H1 (cell line): ENCODE data around the gene CIAO3. TPM values are rescaled to one million over a fixed set of nuclear protein-coding genes. Genes with fewer than 3 reads are reported as not detected.

Source experiments
- CTCF ChIA-PET: fragments of 300-600 bp; sonication (Branson Sonifier 250); formaldehyde crosslinking; loops from one replicate; lab custom pipeline; 2021; ENCODE audit not compliant: partially characterized antibody; lab: Charles Lee
- POLR2A ChIA-PET: fragments of 300-600 bp; sonication (Branson Sonifier 250); formaldehyde crosslinking; loops from one replicate; lab custom pipeline; 2021; ENCODE audit warnings: inconsistent platforms; ENCODE audit not compliant: partially characterized antibody; lab: Charles Lee
- DNase-seq, 2 experiments: peaks; one replicate each; pipeline versions ENCODE4 v3.0.0 to v3.0.0-alpha.2; 2010 to 2022; ENCODE audit warnings: low spot score in 2 of 2, low read depth in 1 of 2, mixed read lengths in 1 of 2
- FAIRE-seq: peaks from 2 replicates; lab custom pipeline; 2011; peaks lifted over from hg19 to GRCh38; lab: Jason Lieb, UNC
- H2AFZ ChIP-seq: 2 replicates; pipeline ENCODE4 v1.8.1; 2012; ENCODE audit warnings: low read length, inconsistent platforms
- H2AK5ac ChIP-seq: 2 replicates; pipeline ENCODE4 v1.6.1; 2013; ENCODE audit warnings: low read depth, low read length
- H2BK120ac ChIP-seq: replicated peaks from 2 replicates; pipeline ENCODE3; 2013; ENCODE audit warnings: low read depth, low read length, inconsistent platforms
- H2BK12ac ChIP-seq: 2 replicates; pipeline ENCODE4 v1.6.1; 2013; ENCODE audit warnings: low read depth, low read length
- H2BK15ac ChIP-seq: 2 replicates; pipeline ENCODE4 v1.6.1; 2013; ENCODE audit warnings: low read length
- H2BK20ac ChIP-seq: 2 replicates; pipeline ENCODE4 v1.6.1; 2013; ENCODE audit warnings: low read length
- H2BK5ac ChIP-seq: 2 replicates; pipeline ENCODE4 v1.6.1; 2013; ENCODE audit warnings: low read depth, low read length
- H3K14ac ChIP-seq: 2 replicates; pipeline ENCODE4 v1.6.1; 2013; ENCODE audit warnings: inconsistent platforms; ENCODE audit not compliant: insufficient read length
- H3K18ac ChIP-seq: 2 replicates; pipeline ENCODE4 v1.6.1; 2013; ENCODE audit warnings: low read length; ENCODE audit errors: extremely low read depth
- H3K23ac ChIP-seq: 2 replicates; pipeline ENCODE4 v1.6.1; 2013; ENCODE audit warnings: inconsistent platforms; ENCODE audit not compliant: insufficient read length
- H3K23me2 ChIP-seq: 2 replicates; pipeline ENCODE4 v1.6.1; 2013; ENCODE audit warnings: low read depth, low read length
- H3K27ac ChIP-seq: 2 replicates; pipeline ENCODE4 v1.6.1; 2011; ENCODE audit warnings: low read depth, low read length, inconsistent platforms
- H3K27me3 ChIP-seq, 4 experiments: replicated peaks in 1 of 4; 1 replicate in 1 of 4; 2 replicates in 3 of 4; pipeline versions ENCODE4 v1.6.1 to v1.8.1; 2011 to 2013; ENCODE audit warnings: low read length in 3 of 4, mild to moderate bottlenecking in 3 of 4, inconsistent platforms in 2 of 4, mixed read lengths in 2 of 4, moderate library complexity in 1 of 4; ENCODE audit not compliant: control insufficient read depth in 3 of 4, insufficient read depth in 3 of 4; ENCODE audit errors: extremely low read depth in 1 of 4
- H3K36me3 ChIP-seq, 4 experiments: 2 replicates each; pipeline versions ENCODE4 v1.6.1 to v1.8.1; 2011 to 2013; ENCODE audit warnings: mild to moderate bottlenecking in 4 of 4, low read length in 3 of 4, moderate library complexity in 2 of 4, control low read depth in 1 of 4, inconsistent platforms in 1 of 4; ENCODE audit not compliant: insufficient read depth in 4 of 4, control insufficient read depth in 2 of 4
- H3K4ac ChIP-seq: replicated peaks from 2 replicates; pipeline ENCODE3; 2013; ENCODE audit warnings: low read length, low read depth, mixed read lengths, inconsistent platforms; ENCODE audit not compliant: insufficient read length
- H3K4me1 ChIP-seq, 4 experiments: replicated peaks in 1 of 4; 1 replicate in 1 of 4; 2 replicates in 3 of 4; pipeline versions ENCODE4 v1.6.1 to v1.8.1; 2011 to 2013; ENCODE audit warnings: low read length in 3 of 4, inconsistent platforms in 2 of 4, mixed read lengths in 1 of 4; ENCODE audit not compliant: insufficient read depth in 4 of 4, control insufficient read depth in 3 of 4
- H3K4me2 ChIP-seq, 2 experiments: 2 replicates each; pipeline versions ENCODE4 v1.6.1 to v1.8.1; 2011 to 2013; ENCODE audit warnings: low read depth in 2 of 2, low read length in 2 of 2, control low read depth in 1 of 2, inconsistent platforms in 1 of 2, mild to moderate bottlenecking in 1 of 2; ENCODE audit not compliant: insufficient read depth in 1 of 2
- H3K4me3 ChIP-seq, 4 experiments: fragments of 200-600, 300-600 bp in 1 of 4; sonication (generic), shearing (Covaris generic), sonication (Bioruptor Twin) in 1 of 4; 2 replicates each; pipeline versions ENCODE4 v1.5.1 to v1.8.1; 2011 to 2016; ENCODE audit warnings: low read length in 4 of 4, low read depth in 3 of 4, control low read depth in 2 of 4, inconsistent platforms in 2 of 4, mild to moderate bottlenecking in 2 of 4, mixed read lengths in 1 of 4, moderate library complexity in 1 of 4; ENCODE audit not compliant: insufficient read depth in 2 of 4; ENCODE audit errors: extremely low read depth in 1 of 4
- H3K56ac ChIP-seq: replicated peaks from 2 replicates; pipeline ENCODE3; 2013; ENCODE audit warnings: low read depth, mild to moderate bottlenecking, mixed read lengths, low read length, inconsistent platforms; ENCODE audit not compliant: insufficient read length
- H3K79me1 ChIP-seq: 2 replicates; pipeline ENCODE4 v1.6.1; 2013; ENCODE audit warnings: low read depth, low read length, control low read depth
- H3K79me2 ChIP-seq, 2 experiments: 2 replicates each; pipeline versions ENCODE4 v1.6.1 to v1.8.1; 2012 to 2013; ENCODE audit warnings: low read length in 2 of 2, mild to moderate bottlenecking in 2 of 2, inconsistent platforms in 1 of 2; ENCODE audit not compliant: insufficient read depth in 2 of 2, control insufficient read depth in 1 of 2
- H3K9ac ChIP-seq, 4 experiments: replicated peaks in 1 of 4; 1 replicate in 1 of 4; 2 replicates in 3 of 4; pipeline versions ENCODE4 v1.6.1 to v1.8.1; 2011 to 2013; ENCODE audit warnings: low read depth in 3 of 4, low read length in 3 of 4, control low read depth in 2 of 4, mild to moderate bottlenecking in 2 of 4, moderate library complexity in 2 of 4, inconsistent platforms in 1 of 4; ENCODE audit errors: extremely low read depth in 1 of 4
- H3K9me3 ChIP-seq, 2 experiments: 2 replicates each; pipeline versions ENCODE4 v1.6.1 to v1.8.1; 2012 to 2013; ENCODE audit warnings: mild to moderate bottlenecking in 2 of 2, moderate library complexity in 2 of 2, control low read depth in 1 of 2, inconsistent platforms in 1 of 2, low read depth in 1 of 2, low read length in 1 of 2, mixed read lengths in 1 of 2; ENCODE audit not compliant: insufficient read depth in 2 of 2
- H4K20me1 ChIP-seq, 2 experiments: replicated peaks in 1 of 2; 2 replicates each; pipeline versions ENCODE3 to v1.8.1; 2011 to 2013; ENCODE audit warnings: inconsistent platforms in 2 of 2, low read length in 2 of 2, mild to moderate bottlenecking in 1 of 2; ENCODE audit not compliant: insufficient read depth in 2 of 2, control insufficient read depth in 1 of 2
- H4K5ac ChIP-seq: 2 replicates; pipeline ENCODE4 v1.6.1; 2013; ENCODE audit warnings: low read length, low read depth, mixed read lengths, inconsistent platforms; ENCODE audit not compliant: insufficient read length
- H4K8ac ChIP-seq: 2 replicates; pipeline ENCODE4 v1.8.0; 2013; ENCODE audit warnings: mild to moderate bottlenecking, moderate library complexity, low read length, inconsistent platforms; ENCODE audit not compliant: insufficient read depth; ENCODE audit errors: extremely low read depth
- H4K91ac ChIP-seq: replicated peaks from 2 replicates; pipeline ENCODE3; 2013; ENCODE audit warnings: low read length, mixed read lengths, inconsistent platforms; ENCODE audit not compliant: insufficient read length
- BCL11A ChIP-seq, 2 experiments: IDR thresholded peaks; one replicate each; pipeline ENCODE4 v1.6.1; 2011; ENCODE audit warnings: low read depth in 2 of 2, low read length in 2 of 2, mild to moderate bottlenecking in 2 of 2
- CTCF ChIP-seq, 3 experiments: IDR thresholded peaks; 1 replicate in 2 of 3; 2 replicates in 1 of 3; pipeline versions ENCODE4 v1.5.1 to v1.6.1; 2011; ENCODE audit warnings: low read length in 3 of 3, mild to moderate bottlenecking in 3 of 3, inconsistent platforms in 2 of 3, low read depth in 1 of 3, moderate library complexity in 1 of 3; ENCODE audit not compliant: insufficient read depth in 1 of 3; ENCODE audit errors: control extremely low read depth in 1 of 3
- FOSL1 ChIP-seq: IDR thresholded peaks from 2 replicates; pipeline ENCODE4 v1.6.1; 2011; ENCODE audit warnings: mild to moderate bottlenecking, low read depth, low read length, moderate library complexity; ENCODE audit not compliant: insufficient read depth
- GTF2F1 ChIP-seq: IDR thresholded peaks from 2 replicates; pipeline ENCODE4 v1.6.1; 2012; ENCODE audit warnings: low read depth, low read length, improper control_type of control experiment, borderline replicate concordance
- HDAC2 ChIP-seq, 2 experiments: fragments of 300-600 bp in 1 of 2; sonication (generic) in 1 of 2; IDR thresholded peaks; 2 replicates each; pipeline ENCODE4 v1.6.1; 2011 to 2012; ENCODE audit warnings: low read depth in 2 of 2, low read length in 2 of 2, mild to moderate bottlenecking in 2 of 2, moderate library complexity in 2 of 2, borderline replicate concordance in 1 of 2, inconsistent platforms in 1 of 2
- SIX5 ChIP-seq: IDR thresholded peaks from 2 replicates; pipeline ENCODE4 v1.6.1; 2011; ENCODE audit warnings: mild to moderate bottlenecking, low read depth, low read length
- TBP ChIP-seq: IDR thresholded peaks from 2 replicates; pipeline ENCODE4 v1.6.1; 2011; ENCODE audit warnings: low read depth, low read length, improper control_type of control experiment
- ZNF274 ChIP-seq: IDR thresholded peaks from 2 replicates; pipeline ENCODE4 v1.7.0; 2012; ENCODE audit warnings: low read length, borderline replicate concordance; ENCODE audit errors: extremely low read depth
- WGBS, 2 experiments: shearing (Covaris generic) in 1 of 2; methylation state at CpG; one replicate each; pipeline versions ENCODE4 v1.1.6 to v1.1.7; 2013 to 2015; ENCODE audit warnings: low lambda C conversion rate in 2 of 2, mixed read lengths in 2 of 2, inconsistent platforms in 1 of 2, low coverage in 1 of 2, missing lambda C conversion rate in 1 of 2; ENCODE audit not compliant: insufficient replicate concordance in 2 of 2, insufficient coverage in 1 of 2, insufficient read length in 1 of 2; ENCODE audit errors: extremely low coverage in 1 of 2, missing lambda C conversion rate in 1 of 2; 5-methylcytosine and 5-hydroxymethylcytosine counted together
- polyA plus RNA-seq, 7 experiments: library from polyadenylated mRNA; depleted of rRNA in 3 of 7; stranded (reverse) in 5 of 7; unstranded in 2 of 7; fragments of >200 nt in 5 of 7; fragments of 200-250 nt in 2 of 7; gene quantifications; 1 replicate in 5 of 7; 2 replicates in 1 of 7; 4 replicates in 1 of 7; pipeline versions ENCODE4 v1.2.1 to v1.2.3, GENCODE V29; 2011 to 2013; ENCODE audit warnings: missing spikeins in 2 of 7, mixed read lengths in 2 of 7
- total RNA-seq: library from RNA; stranded (reverse); fragmentation: NEBNext Ultra II Directional; extraction: Animal tissue kit (Norgen Biotek cat#: 25700); gene quantifications from 2 replicates; pipeline ENCODE4 v1.2.1, GENCODE V29; 2021

The CIAO3 gene
- total and polyA plus RNA-seq, 2 of the 8 experiments (the other 6 are each of a cell fraction or from before 2014, with no cell fraction given) = 20.0 to 20.4 TPM

GRCh38 chr16:719815-720446 is 20.9 kb downstream of the CIAO3 start:
- peaks cover 16% of the 10 kb centered on the region; the same call in 1 of the 2 replicates for H3K23me2 ChIP-seq
- TF ChIP-seq FOSL1 = no peak
- TF ChIP-seq ZNF274 = no peak
- no peak for TF ChIP-seq BCL11A (IDR thresholded peaks at IDR 0.05; ENCODE audit: low read depth in 2 of 2, low read length in 2 of 2)
- TF ChIP-seq TBP = no peak
- no peak for TF ChIP-seq GTF2F1
- TF ChIP-seq SIX5 = no peak
- 0 out of 4 replicates have a peak, but pooled peaks of 1 of the 3 experiments have one; percentile 4 for TF ChIP-seq CTCF (IDR thresholded peaks at IDR 0.05; ENCODE audit: control extremely low read depth in 1 of 3, insufficient read depth in 1 of 3, low read depth in 1 of 3, low read length in 3 of 3)
- no peak for TF ChIP-seq HDAC2 (IDR thresholded peaks at IDR 0.05; ENCODE audit: borderline replicate concordance in 1 of 2, low read depth in 2 of 2, low read length in 2 of 2)

More at GRCh38 chr16:719815-720446, 20.9 kb downstream of the CIAO3 start:
- no peak overlapping the region for H2BK20ac ChIP-seq
- peaks cover 0 to 27% (median 17%) of the 10 kb centered on the region in 4 experiments; a peak in 5 of 7 replicates for H3K4me1 ChIP-seq
- ChIA-PET CTCF (interaction anchor here (0.7 to 35.8 kb wide), 9 partner anchors 3 to 328 kb away, joined by 3 to 977 read pairs (median 6); partner anchors contain the start of genes ANTKMT, CCDC78, CHTF18 and CIAO3), POLR2A (interaction anchor here (0.6 to 23.0 kb wide), 24 partner anchors 3 to 149 kb away, joined by 3 to 353 read pairs (median 5); partner anchors contain the start of genes ANTKMT, CCDC78, CHTF18 and CIAO3)
- H4K91ac ChIP-seq = peak overlapping the region; percentile 77
- H3K79me2 ChIP-seq = no peaks in the 10 kb centered on the region
- peak overlapping the region; percentile 76 to 83 for H3K4me2 ChIP-seq
- H2BK120ac ChIP-seq = no peak overlapping the region
- 0 out of 2 replicates have a peak overlapping the region, but pooled peaks have one; percentile 95 for H2BK5ac ChIP-seq
- DNase-seq = no peak
- H2AFZ ChIP-seq = no peak overlapping the region
- H2BK15ac ChIP-seq = no peak overlapping the region; the same call in 1 of the 2 replicates
- no peaks in the 10 kb centered on the region for H3K79me1 ChIP-seq
- H3K4ac ChIP-seq = peak overlapping the region; percentile 85
- H3K56ac ChIP-seq = no peak overlapping the region
- H3K4me3 ChIP-seq = peak overlapping the region; percentile 75 to 77 (median 76)
- peaks cover 6 to 19% of the 10 kb centered on the region in 2 experiments for H4K20me1 ChIP-seq
- peaks cover 0 to 6% (median 0%) of the 10 kb centered on the region in 4 experiments; a peak in 1 of 8 replicates for H3K36me3 ChIP-seq
- no peak overlapping the region for H3K14ac ChIP-seq
- no peak overlapping the region for H3K27ac ChIP-seq
- no peak overlapping the region for H3K18ac ChIP-seq
- no peak overlapping the region for H2AK5ac ChIP-seq
- no peaks in the 10 kb centered on the region; a peak in 1 of 4 replicates for H3K9me3 ChIP-seq
- no peak overlapping the region for H4K5ac ChIP-seq
- H2BK12ac ChIP-seq = 0 out of 2 replicates have a peak overlapping the region, but pooled peaks have one; percentile 23
- FAIRE-seq = no peak
- 33% methylated on average over 15 of the region's 16 CpGs; no CpG with 5 or more reads in 1 of the 2 experiments for WGBS, 2 experiments
- no peak overlapping the region for H3K9ac ChIP-seq
- no peak overlapping the region for H3K23ac ChIP-seq
- H3K27me3 ChIP-seq = peaks cover 0 to 28% (median 12%) of the 10 kb centered on the region in 4 experiments; a peak in 4 of 7 replicates
- H4K8ac ChIP-seq = no peak overlapping the region
